Peyer's patch (tissue), 4 donors: ENCODE data around the gene HPSE2.

Experiments used
- POLR2A ChIP-seq, 2 donors: fragments of 450-650 bp; IDR thresholded peaks; one replicate each; pipeline ENCODE4 v1.5.1; 2017; ENCODE audit warnings: antibody characterized with exemption in 2 of 2, mild to moderate bottlenecking in 2 of 2, moderate library complexity in 2 of 2
- TF ChIP-seq, protein P1 (sequence below), 6 experiments: fragments of 450-650 bp in 4 of 6; fragments of 200-600 bp in 2 of 6; sonication (generic) in 1 of 6; IDR thresholded peaks; one replicate each; pipeline ENCODE4 v1.5.1; 2017 to 2019; ENCODE audit warnings: antibody characterized with exemption in 6 of 6, mild to moderate bottlenecking in 3 of 6, moderate library complexity in 1 of 6

- TF ChIP-seq, protein P1, sequence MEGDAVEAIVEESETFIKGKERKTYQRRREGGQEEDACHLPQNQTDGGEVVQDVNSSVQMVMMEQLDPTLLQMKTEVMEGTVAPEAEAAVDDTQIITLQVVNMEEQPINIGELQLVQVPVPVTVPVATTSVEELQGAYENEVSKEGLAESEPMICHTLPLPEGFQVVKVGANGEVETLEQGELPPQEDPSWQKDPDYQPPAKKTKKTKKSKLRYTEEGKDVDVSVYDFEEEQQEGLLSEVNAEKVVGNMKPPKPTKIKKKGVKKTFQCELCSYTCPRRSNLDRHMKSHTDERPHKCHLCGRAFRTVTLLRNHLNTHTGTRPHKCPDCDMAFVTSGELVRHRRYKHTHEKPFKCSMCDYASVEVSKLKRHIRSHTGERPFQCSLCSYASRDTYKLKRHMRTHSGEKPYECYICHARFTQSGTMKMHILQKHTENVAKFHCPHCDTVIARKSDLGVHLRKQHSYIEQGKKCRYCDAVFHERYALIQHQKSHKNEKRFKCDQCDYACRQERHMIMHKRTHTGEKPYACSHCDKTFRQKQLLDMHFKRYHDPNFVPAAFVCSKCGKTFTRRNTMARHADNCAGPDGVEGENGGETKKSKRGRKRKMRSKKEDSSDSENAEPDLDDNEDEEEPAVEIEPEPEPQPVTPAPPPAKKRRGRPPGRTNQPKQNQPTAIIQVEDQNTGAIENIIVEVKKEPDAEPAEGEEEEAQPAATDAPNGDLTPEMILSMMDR (IDR thresholded peaks at IDR 0.05): no peak
- TF ChIP-seq POLR2A (IDR thresholded peaks at IDR 0.05): no peak
Observed at GRCh38 chr10:98832196-98832595, 403.5 kb downstream of the HPSE2 start.
